Activated CD4-positive, alpha-beta T cell treated with anti-CD3 and anti-CD28 coated beads for 4 hours (primary cell): Measurements from ENCODE around the gene MTA1.

ENCODE experiments used
- DNase-seq, 2 donors: peaks; one replicate each; pipeline ENCODE4 v3.0.0-alpha.2; 2020

MTA1 gene

GRCh38 chr14:105478398-105479251 lies 59.0 kb downstream of the MTA1 start:
- no peak for DNase-seq

- no peak for DNase-seq
Measured at GRCh38 chr14:105479431-105480158, 60.0 kb downstream of the MTA1 start.

GRCh38 chr14:105480199-105480746 lies 60.6 kb downstream of the MTA1 start:
- DNase-seq: no peak

- peak; percentile 84 to 89 for DNase-seq
Measured at GRCh38 chr14:105480807-105481801, 61.5 kb downstream of the MTA1 start.

GRCh38 chr14:105481886-105482457 lies 62.3 kb downstream of the MTA1 start:
- DNase-seq: peak; percentile 88 to 91

- DNase-seq: no peak
Measured at GRCh38 chr14:105482486-105483110, 63.0 kb downstream of the MTA1 start.

GRCh38 chr14:105483300-105484068 lies 63.9 kb downstream of the MTA1 start:
- DNase-seq: no peak

GRCh38 chr14:105484069-105484996 lies 64.7 kb downstream of the MTA1 start:
- peak; percentile 68 to 78 for DNase-seq

- DNase-seq: no peak
Measured at GRCh38 chr14:105484997-105485393, 65.4 kb downstream of the MTA1 start.

GRCh38 chr14:105485739-105486162 lies 66.1 kb downstream of the MTA1 start:
- no peak for DNase-seq

GRCh38 chr14:105486163-105486973 lies 66.7 kb downstream of the MTA1 start, which contains the start of gene CRIP1:
TSS of gene CRIP1 (plus strand) at chr14:105486886. CDS start at chr14:105487260, 374 bp downstream.
- no peak for DNase-seq

- DNase-seq: peak in 1 of 2 donors; percentile 54
Measured at GRCh38 chr14:105486974-105487448, 67.4 kb downstream of the MTA1 start.

GRCh38 chr14:105487449-105487985 lies 67.9 kb downstream of the MTA1 start:
- peak; percentile 50 to 63 for DNase-seq

GRCh38 chr14:105487986-105488777 lies 68.6 kb downstream of the MTA1 start:
- no peak for DNase-seq

- DNase-seq: no peak
Measured at GRCh38 chr14:105488781-105489541, 69.3 kb downstream of the MTA1 start.

- peak; percentile 84 to 87 for DNase-seq
Measured at GRCh38 chr14:105489542-105490266, 70.1 kb downstream of the MTA1 start.
